ENCODE results near the gene MCRS1.

MCRS1 gene

DNA sequence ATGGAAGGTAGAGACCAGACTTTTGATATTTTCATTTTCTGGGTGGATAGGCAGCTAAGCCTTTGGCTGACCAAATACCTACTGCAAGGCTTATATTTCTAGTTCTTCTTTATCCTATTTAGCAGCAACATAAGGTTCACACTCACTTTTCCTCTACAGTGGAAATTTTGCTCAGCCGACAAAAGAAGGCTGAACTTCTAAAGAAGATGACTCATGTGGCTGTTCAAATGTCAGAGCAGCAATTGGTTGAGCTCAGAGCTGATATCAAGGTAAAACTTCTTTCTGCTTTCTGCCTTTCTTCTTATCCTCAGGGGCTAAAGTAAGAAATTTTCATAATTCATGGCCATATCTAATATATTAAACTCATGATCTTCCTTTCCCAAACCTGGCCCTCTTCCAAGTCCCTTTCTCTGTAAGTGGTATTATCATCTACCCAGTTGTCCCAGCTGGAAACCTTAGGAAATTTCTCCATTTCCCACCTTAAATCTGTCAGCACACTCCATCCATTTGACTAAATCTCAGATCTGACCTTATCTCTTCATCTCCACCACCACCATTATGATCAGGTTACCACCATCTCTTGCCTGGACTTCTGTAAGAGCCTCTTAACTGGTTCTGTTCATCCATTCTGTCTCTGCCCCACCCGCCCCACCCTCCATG is 48.9 kb downstream of the MCRS1 start:
- Histone ChIP-seq H3K36me3 (ENCODE audit: insufficient read depth, low read length) (peaks cover 12% of the 10 kb centered on the region; the same call in 1 of the 2 replicates), H4K20me1 (ENCODE audit: insufficient read depth, low read length, poor library complexity, severe bottlenecking) (no peaks in the 10 kb centered on the region), H3K4me2 (ENCODE audit: low read depth, low read length, poor library complexity, severe bottlenecking) (no peak overlapping the region), H3K27me3 (ENCODE audit: insufficient read depth, low read length, poor library complexity, severe bottlenecking) (no peaks in the 10 kb centered on the region), H2AFZ (ENCODE audit: low read length) (no peak overlapping the region), H3K4me1 (ENCODE audit: insufficient read depth, low read length, poor library complexity, severe bottlenecking) (no peaks in the 10 kb centered on the region), H3F3A (ENCODE audit: low read depth) (no peaks in the 10 kb centered on the region), H3K9ac (ENCODE audit: low read depth, low read length, poor library complexity, severe bottlenecking) (no peak overlapping the region), H3K9me3 (ENCODE audit: insufficient read depth, low read depth, low read length) (no peaks in the 10 kb centered on the region), H3K79me2 (ENCODE audit: insufficient read depth, low read length) (no peaks in the 10 kb centered on the region), H3K4me3 (ENCODE audit: low read length, poor library complexity, severe bottlenecking) (no peak overlapping the region), H3K9me2 (replicated peaks; ENCODE audit: low read depth, low read length) (no peaks in the 10 kb centered on the region)
- TF ChIP-seq EZH2phosphoT487 (IDR thresholded peaks at IDR 0.05; ENCODE audit: borderline replicate concordance) = no peak
- TF ChIP-seq, protein P1, sequence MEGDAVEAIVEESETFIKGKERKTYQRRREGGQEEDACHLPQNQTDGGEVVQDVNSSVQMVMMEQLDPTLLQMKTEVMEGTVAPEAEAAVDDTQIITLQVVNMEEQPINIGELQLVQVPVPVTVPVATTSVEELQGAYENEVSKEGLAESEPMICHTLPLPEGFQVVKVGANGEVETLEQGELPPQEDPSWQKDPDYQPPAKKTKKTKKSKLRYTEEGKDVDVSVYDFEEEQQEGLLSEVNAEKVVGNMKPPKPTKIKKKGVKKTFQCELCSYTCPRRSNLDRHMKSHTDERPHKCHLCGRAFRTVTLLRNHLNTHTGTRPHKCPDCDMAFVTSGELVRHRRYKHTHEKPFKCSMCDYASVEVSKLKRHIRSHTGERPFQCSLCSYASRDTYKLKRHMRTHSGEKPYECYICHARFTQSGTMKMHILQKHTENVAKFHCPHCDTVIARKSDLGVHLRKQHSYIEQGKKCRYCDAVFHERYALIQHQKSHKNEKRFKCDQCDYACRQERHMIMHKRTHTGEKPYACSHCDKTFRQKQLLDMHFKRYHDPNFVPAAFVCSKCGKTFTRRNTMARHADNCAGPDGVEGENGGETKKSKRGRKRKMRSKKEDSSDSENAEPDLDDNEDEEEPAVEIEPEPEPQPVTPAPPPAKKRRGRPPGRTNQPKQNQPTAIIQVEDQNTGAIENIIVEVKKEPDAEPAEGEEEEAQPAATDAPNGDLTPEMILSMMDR (conservative IDR thresholded peaks at IDR 0.05; ENCODE audit: low read length) = no peak

DNA sequence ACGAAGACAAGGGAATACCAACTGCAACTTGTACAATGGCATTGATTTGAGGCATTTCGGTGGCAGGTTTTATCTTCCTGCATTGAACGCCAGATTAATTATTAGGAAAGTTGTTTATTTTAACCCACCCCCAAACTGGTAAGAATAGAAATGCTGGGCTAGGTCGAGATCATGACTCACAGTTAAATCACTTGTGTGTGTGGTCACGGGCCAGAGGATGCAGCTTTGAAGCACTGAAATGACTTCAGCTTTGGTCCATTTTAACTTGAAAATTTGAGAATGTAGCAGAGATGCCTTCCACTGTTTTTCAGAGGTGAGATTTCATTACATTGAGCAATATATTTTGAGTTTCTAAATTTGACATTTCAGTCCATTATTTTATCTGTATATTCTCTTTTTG is 52.7 kb downstream of the MCRS1 start:
- Histone ChIP-seq H3K79me2 (ENCODE audit: insufficient read depth, low read length) (no peaks in the 10 kb centered on the region), H3K4me2 (ENCODE audit: low read depth, low read length, poor library complexity, severe bottlenecking) (no peak overlapping the region)

DNA sequence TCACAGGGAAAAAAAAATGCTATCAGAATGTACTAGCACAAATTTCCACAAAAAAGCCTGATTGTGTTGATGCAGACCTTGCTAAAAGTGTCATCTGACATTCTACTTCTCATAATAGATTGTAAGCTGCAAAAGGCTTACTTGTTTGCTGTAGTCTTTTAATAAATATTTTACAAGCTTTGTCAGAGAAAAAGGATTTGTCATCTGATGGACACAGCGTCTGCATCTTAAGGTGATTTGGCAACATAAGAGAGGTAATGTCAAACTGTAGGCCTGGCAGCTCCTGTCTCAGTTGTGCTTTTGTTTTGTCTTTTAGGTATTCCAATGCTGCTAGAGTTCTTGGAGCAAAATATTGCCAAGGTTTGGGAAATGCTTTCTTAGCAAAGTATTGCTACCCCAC is 55.4 kb downstream of the MCRS1 start:
- Histone ChIP-seq H3F3A (ENCODE audit: low read depth) (no peaks in the 10 kb centered on the region), H3K79me2 (ENCODE audit: insufficient read depth, low read length) (no peaks in the 10 kb centered on the region), H3K4me1 (ENCODE audit: insufficient read depth, low read length, poor library complexity, severe bottlenecking) (no peaks in the 10 kb centered on the region), H2AFZ (ENCODE audit: low read length) (no peak overlapping the region), H3K9ac (ENCODE audit: low read depth, low read length, poor library complexity, severe bottlenecking) (no peak overlapping the region), H3K27me3 (ENCODE audit: insufficient read depth, low read length, poor library complexity, severe bottlenecking) (no peaks in the 10 kb centered on the region), H3K4me3 (ENCODE audit: low read length, poor library complexity, severe bottlenecking) (no peak overlapping the region), H3K9me2 (replicated peaks; ENCODE audit: low read depth, low read length) (no peaks in the 10 kb centered on the region), H3K36me3 (ENCODE audit: insufficient read depth, low read length) (peaks cover 5% of the 10 kb centered on the region; the same call in 1 of the 2 replicates), H4K20me1 (ENCODE audit: insufficient read depth, low read length, poor library complexity, severe bottlenecking) (no peaks in the 10 kb centered on the region), H3K4me2 (ENCODE audit: low read depth, low read length, poor library complexity, severe bottlenecking) (no peak overlapping the region), H3K9me3 (ENCODE audit: insufficient read depth, low read depth, low read length) (no peaks in the 10 kb centered on the region)
- no peak for TF ChIP-seq EZH2phosphoT487 (IDR thresholded peaks at IDR 0.05; ENCODE audit: borderline replicate concordance)
- TF ChIP-seq, protein P1 (conservative IDR thresholded peaks at IDR 0.05; ENCODE audit: low read length) = no peak

More for the DNA sequence above, 52.7 kb downstream of the MCRS1 start:
- Histone ChIP-seq H2AFZ (ENCODE audit: low read length) (no peak overlapping the region), H3K9me3 (ENCODE audit: insufficient read depth, low read depth, low read length) (no peaks in the 10 kb centered on the region), H3K4me1 (ENCODE audit: insufficient read depth, low read length, poor library complexity, severe bottlenecking) (no peaks in the 10 kb centered on the region), H3F3A (ENCODE audit: low read depth) (no peaks in the 10 kb centered on the region), H3K27me3 (ENCODE audit: insufficient read depth, low read length, poor library complexity, severe bottlenecking) (no peaks in the 10 kb centered on the region), H4K20me1 (ENCODE audit: insufficient read depth, low read length, poor library complexity, severe bottlenecking) (no peaks in the 10 kb centered on the region), H3K9ac (ENCODE audit: low read depth, low read length, poor library complexity, severe bottlenecking) (no peak overlapping the region), H3K4me3 (ENCODE audit: low read length, poor library complexity, severe bottlenecking) (no peak overlapping the region), H3K36me3 (ENCODE audit: insufficient read depth, low read length) (0 out of 2 replicates have a peak, but pooled peaks cover 5% of the 10 kb centered on the region), H3K9me2 (replicated peaks; ENCODE audit: low read depth, low read length) (no peaks in the 10 kb centered on the region)
- no peak for TF ChIP-seq EZH2phosphoT487 (IDR thresholded peaks at IDR 0.05; ENCODE audit: borderline replicate concordance)
- TF ChIP-seq, protein P1 (conservative IDR thresholded peaks at IDR 0.05; ENCODE audit: low read length) = no peak

All from Loucy (cell line).